Activated effector memory CD4-positive, alpha-beta T cell treated with anti-CD3 and anti-CD28 coated beads, Interleukin-2, amount 50 U/mL, for 16 hours (primary cell): ENCODE data around the gene HHIPL2.

Source experiments
- DNase-seq: peaks from one replicate; pipeline ENCODE4 v3.0.0-alpha.2; 2020

HHIPL2 gene

GRCh38 chr1:222547944-222548671, at the start of gene HHIPL2:
Gene HHIPL2 (minus strand): TSS chr1:222548104. CDS start chr1:222548044, 60 bp downstream.
- no peak for DNase-seq

GRCh38 chr1:222596696-222597095, 48.8 kb upstream of the HHIPL2 start:
- no peak for DNase-seq

- no peak for DNase-seq
Observed at GRCh38 chr1:222594789-222595188, 46.9 kb upstream of the HHIPL2 start.

GRCh38 chr1:222592171-222592570, 44.3 kb upstream of the HHIPL2 start:
- DNase-seq = no peak

- peak; percentile 95 for DNase-seq
Observed at GRCh38 chr1:222589462-222590302, 41.8 kb upstream of the HHIPL2 start, which contains the start of gene TAF1A. Gene TAF1A (minus strand): TSS chr1:222589933.

GRCh38 chr1:222588135-222588534, 40.2 kb upstream of the HHIPL2 start:
- DNase-seq = no peak

- no peak for DNase-seq
Observed at GRCh38 chr1:222586842-222587241, 38.9 kb upstream of the HHIPL2 start.

GRCh38 chr1:222583079-222583478, 35.2 kb upstream of the HHIPL2 start:
- no peak for DNase-seq

GRCh38 chr1:222582099-222582774, 34.3 kb upstream of the HHIPL2 start:
- DNase-seq = no peak

- DNase-seq = no peak
Observed at GRCh38 chr1:222579316-222579715, 31.4 kb upstream of the HHIPL2 start.

GRCh38 chr1:222570837-222571236, 22.9 kb upstream of the HHIPL2 start:
- no peak for DNase-seq

- DNase-seq = no peak
Observed at GRCh38 chr1:222561656-222562055, 13.8 kb upstream of the HHIPL2 start.

GRCh38 chr1:222557574-222557973, 9.7 kb upstream of the HHIPL2 start:
- no peak for DNase-seq

- no peak for DNase-seq
Observed at GRCh38 chr1:222557148-222557547, 9.2 kb upstream of the HHIPL2 start.

- no peak for DNase-seq
Observed at GRCh38 chr1:222555992-222556615, 8.2 kb upstream of the HHIPL2 start.

- DNase-seq = no peak
Observed at GRCh38 chr1:222554177-222554576, 6.3 kb upstream of the HHIPL2 start.

GRCh38 chr1:222552882-222553281, 5.0 kb upstream of the HHIPL2 start:
- DNase-seq = no peak

- DNase-seq = no peak
Observed at GRCh38 chr1:222547260-222547614, 667 bp downstream of the HHIPL2 start.

GRCh38 chr1:222546548-222547259, 1.2 kb downstream of the HHIPL2 start:
- no peak for DNase-seq

- no peak for DNase-seq
Observed at GRCh38 chr1:222546091-222546490, 1.8 kb downstream of the HHIPL2 start.

- no peak for DNase-seq
Observed at GRCh38 chr1:222543817-222544216, 4.1 kb downstream of the HHIPL2 start.

GRCh38 chr1:222540598-222540995, 7.3 kb downstream of the HHIPL2 start:
- no peak for DNase-seq
